Lung (tissue), 12 donors: ENCODE results near the gene ZBP1. TPM values are rescaled to one million over a fixed set of nuclear protein-coding genes. Genes with fewer than 3 reads are reported as not detected.
A peak's percentile ranks its signal among the peaks of the same experiment; 100 is the strongest.

ENCODE experiments used
- ATAC-seq: fragments of 200-7000 bp; cut with Tn5 transposase; one replicate; pipeline ENCODE4 v1.9.1; 2020; ENCODE audit warnings: moderate number of reproducible peaks; ENCODE audit not compliant: insufficient read depth, low FRiP score
- DNase-seq, 3 donors: peaks; one replicate each; pipeline ENCODE4 v3.0.0-alpha.2; 2013 to 2017
- H3K27ac ChIP-seq, 2 donors: one replicate each; pipeline ENCODE4 v1.5.1; 2013; ENCODE audit warnings: mild to moderate bottlenecking in 2 of 2, moderate library complexity in 2 of 2, control low read depth in 1 of 2, inconsistent platforms in 1 of 2, low read depth in 1 of 2, low read length in 1 of 2
- H3K27me3 ChIP-seq, 3 donors: one replicate each; pipeline ENCODE4 v1.5.1; 2013; ENCODE audit warnings: low read length in 2 of 3; ENCODE audit not compliant: control insufficient read depth in 3 of 3, insufficient read depth in 3 of 3
- H3K36me3 ChIP-seq, 4 donors: one replicate each; pipeline ENCODE4 v1.5.1; 2013; ENCODE audit warnings: low read length in 4 of 4, mild to moderate bottlenecking in 1 of 4, moderate library complexity in 1 of 4; ENCODE audit not compliant: control insufficient read depth in 4 of 4, insufficient read depth in 4 of 4
- H3K4me1 ChIP-seq, 5 donors: one replicate each; pipeline ENCODE4 v1.5.1; 2013; ENCODE audit warnings: low read length in 5 of 5, mild to moderate bottlenecking in 2 of 5, moderate library complexity in 1 of 5; ENCODE audit not compliant: control insufficient read depth in 5 of 5, insufficient read depth in 5 of 5
- H3K4me3 ChIP-seq: one replicate; pipeline ENCODE4 v1.5.1; 2013; ENCODE audit warnings: mild to moderate bottlenecking, control low read depth, moderate library complexity
- H3K9ac ChIP-seq, 2 donors: one replicate each; pipeline ENCODE4 v1.5.1; 2013; ENCODE audit warnings: low read length in 2 of 2, control low read depth in 1 of 2; ENCODE audit not compliant: insufficient read depth in 1 of 2
- H3K9me3 ChIP-seq, 4 donors: one replicate each; pipeline ENCODE4 v1.5.1; 2013; ENCODE audit warnings: low read length in 3 of 4, mild to moderate bottlenecking in 1 of 4, moderate library complexity in 1 of 4; ENCODE audit not compliant: control insufficient read depth in 4 of 4, insufficient read depth in 3 of 4
- WGBS, 2 donors: extraction: QIAGEN DNeasy Blood & Tissue Kit; methylation state at CpG; one replicate each; pipeline ENCODE4 v1.1.7; 2013; 5-methylcytosine and 5-hydroxymethylcytosine counted together
- polyA plus RNA-seq, 2 donors: library from polyadenylated mRNA; stranded (reverse); fragments of 200-250 nt; gene quantifications; one replicate each; pipeline ENCODE4 v1.2.1, GENCODE V29; 2013
- total RNA-seq, 2 donors: library from RNA; depleted of rRNA in 1 of 2; stranded (reverse); fragments of >200 nt in 1 of 2; gene quantifications; one replicate each; pipeline ENCODE4 v1.2.1, GENCODE V29; 2014 to 2021
- TF ChIP-seq, protein P1 (sequence below): IDR thresholded peaks from 2 replicates; pipeline ENCODE4 v1.5.1; 2012; ENCODE audit warnings: mild to moderate bottlenecking; ENCODE audit errors: control extremely low read depth, extremely low read depth
- donor health status: control.
- donor health status: control.
- donor health status: Bipolar disorder and iron deficiency.
- donor health status: healthy.
- donor health status: DM: yes; HTN: yes; CAD: no.

The ZBP1 gene
- total and polyA plus RNA-seq, 4 donors = 1.3 to 5.3 (median 2.5) TPM

DNA sequence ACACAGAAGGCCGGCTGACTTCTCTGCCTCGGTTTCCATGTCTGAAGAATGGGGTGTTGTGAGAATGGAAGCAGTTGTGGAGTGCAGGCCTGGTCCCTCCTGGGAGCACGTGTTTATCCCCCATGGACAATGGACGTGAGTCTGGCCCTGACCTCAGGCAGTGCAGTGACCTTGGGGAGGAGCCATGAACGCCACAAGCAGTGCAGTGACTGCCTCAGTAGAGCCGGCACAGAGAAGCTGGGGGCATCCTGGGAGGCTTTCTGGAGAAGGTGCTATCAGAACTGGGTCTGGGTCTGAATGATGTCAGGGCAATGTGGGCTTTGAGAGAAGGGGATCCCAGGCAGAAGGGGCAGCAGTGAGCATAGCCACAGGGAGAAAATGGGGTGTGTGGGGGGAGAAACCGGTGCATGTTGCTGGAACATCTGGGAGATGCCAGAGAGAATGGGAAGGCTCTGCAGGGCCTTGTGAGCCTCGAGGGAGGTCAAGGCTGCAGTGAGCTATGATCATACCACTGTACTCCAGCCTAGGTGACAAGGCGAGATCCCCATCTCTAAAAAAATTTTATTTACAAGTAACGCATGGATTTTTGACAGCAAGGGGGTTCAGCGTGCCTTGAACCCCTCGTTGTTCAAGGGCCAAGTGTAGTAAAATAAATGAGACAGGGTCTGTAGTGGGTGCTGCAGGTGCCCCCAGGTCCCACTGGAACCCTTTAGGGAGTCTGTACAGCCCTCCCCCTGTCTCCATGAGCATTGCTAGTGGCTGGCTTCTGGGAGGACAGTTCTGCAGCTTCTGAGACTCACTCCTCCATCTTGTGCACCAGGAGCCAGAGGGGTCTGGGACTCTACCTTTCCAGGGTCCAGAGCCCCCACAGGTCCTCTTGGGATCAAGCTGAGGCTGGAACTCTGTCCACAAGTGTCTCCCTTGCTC lies 27.0 kb upstream of the ZBP1 start:
- Histone ChIP-seq H3K4me1 (peaks cover 0 to 5% (median 0%) of the 10 kb centered on the region in 5 donors), H3K9me3 (peaks cover 0 to 6% (median 3%) of the 10 kb centered on the region in 4 donors), H3K27me3 (no peaks in the 10 kb centered on the region), H3K9ac (no peak overlapping the region), H3K36me3 (peaks cover 0 to 11% (median 3%) of the 10 kb centered on the region in 4 donors), H3K27ac (no peak overlapping the region), H3K4me3 (no peak overlapping the region)
- WGBS, 2 donors = 77 to 91% methylated on average over 12 of the region's 12 CpGs
- TF ChIP-seq, protein P1, sequence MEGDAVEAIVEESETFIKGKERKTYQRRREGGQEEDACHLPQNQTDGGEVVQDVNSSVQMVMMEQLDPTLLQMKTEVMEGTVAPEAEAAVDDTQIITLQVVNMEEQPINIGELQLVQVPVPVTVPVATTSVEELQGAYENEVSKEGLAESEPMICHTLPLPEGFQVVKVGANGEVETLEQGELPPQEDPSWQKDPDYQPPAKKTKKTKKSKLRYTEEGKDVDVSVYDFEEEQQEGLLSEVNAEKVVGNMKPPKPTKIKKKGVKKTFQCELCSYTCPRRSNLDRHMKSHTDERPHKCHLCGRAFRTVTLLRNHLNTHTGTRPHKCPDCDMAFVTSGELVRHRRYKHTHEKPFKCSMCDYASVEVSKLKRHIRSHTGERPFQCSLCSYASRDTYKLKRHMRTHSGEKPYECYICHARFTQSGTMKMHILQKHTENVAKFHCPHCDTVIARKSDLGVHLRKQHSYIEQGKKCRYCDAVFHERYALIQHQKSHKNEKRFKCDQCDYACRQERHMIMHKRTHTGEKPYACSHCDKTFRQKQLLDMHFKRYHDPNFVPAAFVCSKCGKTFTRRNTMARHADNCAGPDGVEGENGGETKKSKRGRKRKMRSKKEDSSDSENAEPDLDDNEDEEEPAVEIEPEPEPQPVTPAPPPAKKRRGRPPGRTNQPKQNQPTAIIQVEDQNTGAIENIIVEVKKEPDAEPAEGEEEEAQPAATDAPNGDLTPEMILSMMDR = no peak
- ATAC-seq (no peak), DNase-seq (no peak)

DNA sequence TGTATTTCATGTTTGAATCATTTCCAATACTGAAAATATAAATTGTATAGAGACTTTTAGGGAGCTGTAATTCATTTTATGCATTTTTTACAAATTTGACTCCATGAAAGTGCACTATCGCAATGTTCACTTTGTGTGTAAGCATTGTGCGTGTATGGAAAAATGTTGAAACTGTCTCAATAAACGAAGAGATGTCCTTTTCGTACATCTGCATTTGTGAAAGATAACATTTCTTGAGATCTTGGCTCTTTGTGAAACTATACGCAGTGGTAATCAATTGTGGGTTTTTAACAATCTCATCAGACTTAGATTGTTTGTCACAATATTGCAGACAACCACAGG lies 18.6 kb upstream of the ZBP1 start:
- no peaks in the 10 kb centered on the region for H3K4me1 ChIP-seq
- H3K36me3 ChIP-seq = no peaks in the 10 kb centered on the region
- DNase-seq (no peak), ATAC-seq (no peak)
- no peaks in the 10 kb centered on the region for H3K27me3 ChIP-seq
- 73 to 95% methylated on average over 5 of the region's 5 CpGs for WGBS, 2 donors
- no peak overlapping the region for H3K4me3 ChIP-seq
- no peak overlapping the region for H3K9ac ChIP-seq
- TF ChIP-seq, protein P1 = no peak
- no peak overlapping the region for H3K27ac ChIP-seq
- H3K9me3 ChIP-seq = peaks cover 0 to 6% (median under 1%) of the 10 kb centered on the region in 4 donors

DNA sequence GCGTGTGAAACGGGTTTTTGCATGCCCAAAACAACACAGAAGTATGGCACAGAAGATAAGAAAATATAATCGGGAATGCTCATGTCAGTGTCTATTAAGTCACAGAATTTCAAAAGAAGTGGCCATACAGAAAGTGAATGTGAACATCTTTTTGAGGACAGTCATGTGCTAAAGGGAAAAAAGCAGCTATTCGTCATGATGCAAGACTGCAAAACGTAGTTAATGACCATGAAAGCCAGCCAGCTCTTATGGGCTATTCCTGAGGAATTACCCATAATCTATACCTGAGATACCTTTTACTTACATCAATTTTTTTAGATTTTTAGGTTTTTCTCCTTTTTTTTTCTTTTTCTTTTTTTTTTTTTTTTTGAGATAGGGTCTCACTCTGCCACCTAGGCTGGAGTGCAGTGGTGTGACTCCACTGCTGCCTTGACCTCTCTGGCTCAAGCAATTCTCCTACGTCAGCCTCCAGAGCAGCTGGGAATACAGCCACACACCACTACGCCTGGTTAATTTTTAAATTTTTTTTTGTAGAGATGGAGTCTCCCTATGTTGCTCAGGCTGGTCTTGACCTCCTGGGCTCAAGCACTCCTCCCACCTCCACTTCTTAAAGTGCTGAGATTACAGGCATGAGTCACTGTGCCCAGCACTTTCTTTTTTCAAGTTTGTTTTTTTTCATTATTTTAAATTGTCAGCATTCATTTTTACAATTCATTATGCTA lies 18.1 kb upstream of the ZBP1 start:
- Histone ChIP-seq H3K36me3 (no peaks in the 10 kb centered on the region), H3K4me3 (no peak overlapping the region), H3K27ac (no peak overlapping the region), H3K27me3 (no peaks in the 10 kb centered on the region), H3K4me1 (no peaks in the 10 kb centered on the region), H3K9me3 (peaks cover 0 to 6% (median under 1%) of the 10 kb centered on the region in 4 donors), H3K9ac (no peak overlapping the region)
- 66 to 83% methylated on average over 7 of the region's 7 CpGs for WGBS, 2 donors
- ATAC-seq (peak; percentile 89), DNase-seq (no peak)
- TF ChIP-seq, protein P1 = no peak
